T-helper 1 cell treated with Interleukin-12 subunit alpha and Interleukin-12 subunit beta and Interleukin-4 antibody, amounts not matched to agents 30 μg/mL and 1 μg/mL, for 36 hours (primary cell): Measurements from ENCODE around the gene EIF2S1.
"Not testable (repeated sequence)": the region's sequence is repeated elsewhere in the genome, so short reads cannot be mapped to it uniquely, and the experiment has no call there.

Experiments used
- H3K27ac Mint-ChIP-seq: one replicate; pipeline ENCODE4 v1.8.0; 2021; ENCODE audit warnings: mild to moderate bottlenecking, mixed read lengths
- H3K27me3 Mint-ChIP-seq: one replicate; pipeline ENCODE4 v1.8.0; 2021; ENCODE audit warnings: low read depth, mixed read lengths
- H3K36me3 Mint-ChIP-seq: one replicate; pipeline ENCODE4 v1.8.0; 2021; ENCODE audit warnings: low read depth, mixed read lengths
- H3K4me1 Mint-ChIP-seq: one replicate; pipeline ENCODE4 v1.8.0; 2021; ENCODE audit warnings: low read depth, mixed read lengths
- H3K4me3 Mint-ChIP-seq: one replicate; pipeline ENCODE4 v1.8.0; 2021; ENCODE audit warnings: mild to moderate bottlenecking, moderate library complexity, mixed read lengths
- H3K9me3 Mint-ChIP-seq: one replicate; pipeline ENCODE4 v1.8.0; 2021; ENCODE audit warnings: mixed read lengths

EIF2S1 gene

DNA sequence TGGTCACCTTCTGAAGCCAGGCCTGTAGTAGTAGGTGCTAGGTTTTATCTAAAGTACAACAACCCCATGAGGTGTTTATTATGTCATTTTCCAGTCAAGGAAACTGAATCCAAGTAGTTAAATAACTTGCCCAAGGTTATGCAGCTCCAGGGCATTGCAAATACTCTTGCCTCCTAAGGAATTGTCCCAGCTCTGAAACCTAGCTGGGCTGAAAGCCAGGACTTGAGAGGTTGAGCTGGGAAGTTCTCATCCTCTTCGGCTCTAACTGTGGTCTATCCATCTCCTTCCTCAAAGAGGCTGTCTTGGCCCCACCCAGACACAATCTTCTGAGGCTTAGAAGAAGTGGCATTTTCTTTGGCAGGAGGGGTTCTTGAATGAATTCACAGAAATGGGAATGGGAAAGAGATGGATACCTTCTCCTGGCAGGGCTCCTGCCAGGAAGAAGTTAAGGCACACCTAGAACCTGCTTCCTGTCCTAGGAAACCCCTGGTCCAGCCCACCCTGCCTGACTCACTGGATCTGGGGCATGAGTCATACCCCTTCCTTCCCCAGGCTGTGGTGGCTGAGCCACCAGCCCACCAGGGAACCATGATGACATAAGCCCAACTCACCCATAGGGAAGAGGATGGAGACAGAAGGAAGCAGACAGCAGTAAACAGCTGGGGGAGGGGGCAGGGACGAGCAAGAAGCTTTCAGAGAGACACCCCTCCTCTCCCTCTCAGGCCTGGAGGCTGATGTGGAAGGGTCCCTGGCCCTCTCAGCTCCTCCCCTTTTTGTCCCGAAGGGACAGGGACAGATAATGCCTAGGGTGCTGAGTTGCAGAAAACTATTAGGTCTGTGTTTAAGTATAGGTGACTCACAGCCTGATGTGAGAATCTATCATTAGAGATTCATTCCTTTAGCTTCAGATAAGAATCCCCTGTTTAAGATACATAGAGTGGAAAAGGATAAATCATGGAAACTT is 54.0 kb downstream of the EIF2S1 start:
- Mint-ChIP-seq H3K27me3 (peaks cover 15% of the 10 kb centered on the region), H3K4me3 (no peak overlapping the region), H3K27ac (no peak overlapping the region), H3K4me1 (peaks cover 4% of the 10 kb centered on the region), H3K9me3 (no peaks in the 10 kb centered on the region), H3K36me3 (no peaks in the 10 kb centered on the region)

DNA sequence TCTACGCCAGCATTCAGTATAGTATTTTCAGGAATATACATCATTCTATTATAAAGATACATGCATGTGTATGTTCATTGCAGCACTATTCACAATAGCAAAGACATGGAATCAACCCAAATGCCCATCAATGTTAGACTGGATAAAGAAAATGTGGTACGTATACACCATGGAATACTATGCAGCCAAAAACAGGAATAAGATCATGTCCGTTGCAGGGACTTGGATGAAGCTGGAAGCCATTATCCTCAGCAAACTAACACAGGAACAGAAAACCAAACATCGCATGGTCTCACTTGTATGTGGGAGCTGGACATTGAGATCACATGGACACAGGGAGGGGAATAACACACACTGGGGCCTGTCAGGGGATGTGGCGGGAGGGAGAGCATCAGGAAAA is 55.5 kb downstream of the EIF2S1 start:
- not testable (repeated sequence) for H3K36me3 Mint-ChIP-seq, H3K27ac Mint-ChIP-seq, H3K4me1 Mint-ChIP-seq, H3K4me3 Mint-ChIP-seq, H3K9me3 Mint-ChIP-seq
- H3K27me3 Mint-ChIP-seq = peaks cover 15% of the 10 kb centered on the region

DNA sequence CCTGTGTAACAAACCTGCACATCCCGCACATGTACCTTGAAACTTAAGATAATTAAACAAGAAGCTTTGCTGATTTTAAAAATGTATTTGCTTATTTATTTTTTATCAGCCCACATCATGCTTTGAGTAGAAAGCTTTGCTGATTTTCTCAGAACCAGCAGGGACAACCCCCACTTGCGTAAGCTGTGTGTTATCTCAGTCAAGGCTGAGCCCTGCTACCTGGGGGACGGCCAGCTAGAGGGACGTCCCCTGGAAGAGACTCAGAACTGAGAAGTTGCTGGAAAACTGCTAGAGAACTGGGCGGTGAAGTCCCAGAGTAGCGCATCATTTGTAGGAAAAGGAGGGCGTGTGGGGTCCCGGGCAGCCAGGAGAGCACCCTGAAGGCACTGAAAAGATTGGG is 56.0 kb downstream of the EIF2S1 start:
- H3K27me3 Mint-ChIP-seq = peaks cover 15% of the 10 kb centered on the region
- no peak overlapping the region for H3K27ac Mint-ChIP-seq
- no peaks in the 10 kb centered on the region for H3K36me3 Mint-ChIP-seq
- H3K9me3 Mint-ChIP-seq = no peaks in the 10 kb centered on the region
- no peak overlapping the region for H3K4me3 Mint-ChIP-seq
- peaks cover 4% of the 10 kb centered on the region for H3K4me1 Mint-ChIP-seq

DNA sequence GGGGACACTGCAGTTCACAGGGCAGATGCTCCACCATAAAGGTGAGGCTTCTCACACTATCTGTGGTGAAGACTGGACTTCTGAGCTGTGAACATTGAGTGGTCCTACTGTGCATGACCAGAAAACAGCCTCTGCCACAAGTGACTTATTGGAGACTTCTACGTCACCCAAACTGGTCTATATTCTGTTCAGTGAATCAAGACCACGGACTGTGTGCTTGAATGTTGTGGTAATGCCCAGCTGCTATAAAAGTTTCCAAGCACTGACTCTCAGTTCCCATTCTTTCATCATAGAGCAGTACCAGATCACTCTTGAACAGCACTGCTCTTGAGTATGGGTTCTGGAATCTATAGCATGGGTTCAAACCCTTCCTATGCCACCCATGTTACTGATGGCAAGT is 56.7 kb downstream of the EIF2S1 start:
- Mint-ChIP-seq H3K4me3 (no peak overlapping the region), H3K36me3 (no peaks in the 10 kb centered on the region), H3K27me3 (peaks cover 13% of the 10 kb centered on the region), H3K27ac (no peak overlapping the region), H3K4me1 (peaks cover 4% of the 10 kb centered on the region), H3K9me3 (no peaks in the 10 kb centered on the region)

GRCh38 chr14:67417633-67418032 is 57.5 kb downstream of the EIF2S1 start:
- H3K36me3 Mint-ChIP-seq = no peaks in the 10 kb centered on the region

DNA sequence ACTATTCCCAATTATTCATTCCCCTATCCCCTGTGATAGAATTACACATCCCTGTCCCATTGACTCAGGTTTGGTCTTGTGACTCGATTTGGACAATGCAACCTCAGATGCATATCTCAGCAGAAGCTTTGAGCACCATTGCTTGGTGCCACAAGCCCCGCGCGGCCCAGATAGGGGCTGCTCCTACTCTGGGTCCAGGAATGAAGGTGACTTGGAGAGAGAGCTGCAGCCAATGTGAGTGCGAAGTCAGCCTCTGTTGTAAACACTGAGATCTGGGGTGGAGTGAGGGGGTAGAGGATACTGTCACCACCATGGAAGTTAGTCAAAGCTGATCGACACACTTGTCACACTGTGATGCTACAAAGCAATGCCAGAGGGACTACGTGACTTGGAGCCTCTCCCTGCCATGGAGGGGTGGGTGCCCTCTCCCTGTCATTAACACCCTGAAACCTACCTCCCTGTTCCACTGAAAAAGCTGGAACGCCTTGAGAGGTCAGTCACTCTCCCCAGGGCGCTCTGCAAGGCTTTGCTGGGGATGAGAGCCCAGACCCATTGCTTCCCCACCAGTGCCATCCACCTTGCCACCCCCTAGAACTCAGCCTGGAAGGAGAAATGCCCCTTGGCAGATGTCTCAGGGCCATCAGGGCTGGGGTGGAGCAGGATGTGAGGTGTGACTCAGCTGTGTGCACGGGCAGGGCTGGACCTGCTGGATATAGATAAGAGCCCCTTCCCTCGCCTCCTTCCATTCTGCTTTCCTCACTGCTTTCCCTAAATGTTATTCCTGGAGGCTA is 58.5 kb downstream of the EIF2S1 start:
- peaks cover 16% of the 10 kb centered on the region for H3K27me3 Mint-ChIP-seq
- H3K4me3 Mint-ChIP-seq = no peak overlapping the region
- no peaks in the 10 kb centered on the region for H3K9me3 Mint-ChIP-seq
- no peak overlapping the region for H3K27ac Mint-ChIP-seq
- no peaks in the 10 kb centered on the region for H3K36me3 Mint-ChIP-seq
- no peaks in the 10 kb centered on the region for H3K4me1 Mint-ChIP-seq

More at GRCh38 chr14:67417633-67418032, 57.5 kb downstream of the EIF2S1 start:
- no peaks in the 10 kb centered on the region for H3K9me3 Mint-ChIP-seq
- peaks cover 12% of the 10 kb centered on the region for H3K27me3 Mint-ChIP-seq
- H3K4me3 Mint-ChIP-seq = no peak overlapping the region
- H3K4me1 Mint-ChIP-seq = no peaks in the 10 kb centered on the region
- H3K27ac Mint-ChIP-seq = no peak overlapping the region

DNA sequence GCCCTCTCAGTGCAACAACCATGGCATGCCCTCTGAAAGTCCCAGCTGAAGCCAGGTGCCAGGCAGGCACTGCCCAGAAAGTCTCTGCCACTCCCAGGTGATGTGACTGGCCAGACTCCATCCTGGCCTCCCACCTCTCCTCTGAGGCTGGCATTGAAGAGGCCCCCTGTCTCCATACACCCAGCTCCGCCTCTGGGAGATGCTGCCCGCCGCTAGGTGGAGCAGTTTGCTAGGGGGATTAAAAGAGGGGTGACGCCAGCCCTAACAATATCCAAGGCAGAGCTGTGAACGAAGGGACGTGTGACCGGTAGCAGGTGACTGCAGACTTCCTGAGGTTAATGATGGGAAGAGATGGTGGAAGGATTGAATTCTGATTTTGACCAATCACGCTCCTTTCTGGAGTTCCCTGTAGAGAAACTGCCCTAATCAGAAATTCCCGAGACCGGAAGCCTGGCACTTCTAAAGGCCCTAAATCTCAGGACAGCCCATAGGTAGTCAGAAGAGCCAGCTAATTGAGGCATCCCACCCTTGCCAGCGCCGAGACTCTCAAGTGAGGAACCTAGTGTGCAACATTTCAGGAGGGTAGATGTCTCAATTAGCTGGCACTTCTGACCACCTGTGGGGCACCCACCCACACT is 60.1 kb downstream of the EIF2S1 start:
- H3K9me3 Mint-ChIP-seq = no peaks in the 10 kb centered on the region

DNA sequence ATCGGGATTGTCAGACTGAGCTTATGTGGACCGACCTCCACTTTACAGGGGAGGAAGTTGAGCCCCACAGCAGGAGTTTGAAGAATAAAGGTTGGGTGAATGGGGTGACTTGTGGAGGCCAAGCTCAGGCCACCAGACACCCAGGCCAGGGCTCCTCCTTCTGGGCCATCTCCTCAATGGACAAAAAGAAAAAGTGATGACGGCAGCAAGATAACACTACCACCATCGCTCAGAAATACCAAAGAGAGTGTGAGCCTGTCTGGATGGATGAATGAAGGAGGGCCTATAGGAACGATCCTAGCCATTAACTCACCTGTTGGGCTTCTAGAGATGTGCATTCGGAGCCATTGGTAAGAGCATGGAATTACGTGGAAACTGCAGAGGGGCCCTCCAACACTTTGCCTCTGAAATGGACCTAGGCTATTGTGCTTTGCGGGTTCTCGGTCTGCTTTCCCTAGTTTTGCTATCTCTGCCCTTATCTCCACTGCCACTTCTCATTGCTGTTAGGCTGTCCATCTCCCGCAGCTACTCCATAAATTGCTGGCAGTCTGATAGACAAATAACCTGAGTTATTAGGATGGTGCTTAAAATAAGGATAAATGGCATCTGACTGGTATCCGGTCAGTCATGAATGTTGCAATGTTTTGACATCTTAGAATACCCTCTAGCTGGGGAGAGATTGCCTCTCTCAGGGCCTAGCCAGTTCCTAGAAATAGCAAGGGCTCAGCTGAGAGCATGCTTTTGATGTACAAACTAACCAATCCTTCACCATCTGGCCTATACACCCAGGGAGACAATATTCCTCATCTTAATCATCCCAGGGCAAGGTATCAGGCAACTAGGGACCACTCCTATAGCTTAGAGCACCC is 61.5 kb downstream of the EIF2S1 start:
- Mint-ChIP-seq H3K27ac (no peak overlapping the region), H3K9me3 (no peaks in the 10 kb centered on the region), H3K4me1 (no peaks in the 10 kb centered on the region), H3K27me3 (peaks cover 26% of the 10 kb centered on the region), H3K4me3 (no peak overlapping the region), H3K36me3 (no peaks in the 10 kb centered on the region)

More for the DNA sequence above, 60.1 kb downstream of the EIF2S1 start:
- no peak overlapping the region for H3K4me3 Mint-ChIP-seq
- H3K4me1 Mint-ChIP-seq = no peaks in the 10 kb centered on the region
- peaks cover 25% of the 10 kb centered on the region for H3K27me3 Mint-ChIP-seq
- no peaks in the 10 kb centered on the region for H3K36me3 Mint-ChIP-seq
- no peak overlapping the region for H3K27ac Mint-ChIP-seq

DNA sequence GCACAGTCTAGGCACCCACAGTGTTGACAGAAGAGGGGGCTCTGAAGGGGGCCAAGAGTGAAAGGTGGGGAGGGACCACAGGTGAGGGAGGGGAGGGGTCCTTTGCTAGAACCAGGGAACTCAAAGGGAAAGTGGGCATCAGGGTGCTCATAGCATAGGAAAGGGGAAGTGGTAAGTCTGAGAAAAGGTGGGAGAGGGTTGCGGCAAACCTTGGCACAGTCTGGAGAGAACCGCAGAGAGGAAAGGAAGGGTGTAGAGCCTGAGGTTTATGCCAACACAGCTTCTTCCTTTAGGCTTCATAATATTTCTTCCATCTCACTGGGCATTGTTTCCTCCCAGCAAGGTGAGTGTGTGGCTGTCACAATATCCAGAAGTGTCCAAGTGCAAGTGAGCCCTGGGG is 63.3 kb downstream of the EIF2S1 start:
- no peaks in the 10 kb centered on the region for H3K36me3 Mint-ChIP-seq
- no peak overlapping the region for H3K4me3 Mint-ChIP-seq
- peaks cover 31% of the 10 kb centered on the region for H3K27me3 Mint-ChIP-seq
- no peaks in the 10 kb centered on the region for H3K4me1 Mint-ChIP-seq
- H3K27ac Mint-ChIP-seq = no peak overlapping the region
- no peaks in the 10 kb centered on the region for H3K9me3 Mint-ChIP-seq

DNA sequence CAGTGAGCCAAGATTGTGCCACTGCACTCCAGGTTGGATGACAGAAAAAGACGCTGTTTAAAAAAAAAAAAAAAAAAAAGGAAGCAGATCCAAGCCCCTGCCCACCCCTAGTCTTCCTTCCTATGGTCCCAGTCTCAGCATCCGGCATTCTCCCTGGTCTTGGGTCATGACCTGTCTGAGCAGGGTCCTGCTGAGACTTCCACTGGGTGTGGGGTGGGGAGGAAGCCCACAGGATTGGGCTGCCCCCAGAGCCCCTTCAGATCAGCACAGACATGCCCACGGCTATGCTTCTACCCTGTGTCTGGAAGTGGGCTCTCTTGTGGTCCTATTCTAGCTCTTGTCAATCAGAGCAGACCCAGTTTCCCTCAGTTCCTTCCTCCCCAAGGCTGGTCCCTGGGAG is 64.4 kb downstream of the EIF2S1 start:
- H3K27me3 Mint-ChIP-seq = peaks cover 31% of the 10 kb centered on the region
- H3K27ac Mint-ChIP-seq = no peak overlapping the region
- H3K4me3 Mint-ChIP-seq = no peak overlapping the region
- no peaks in the 10 kb centered on the region for H3K36me3 Mint-ChIP-seq
- H3K9me3 Mint-ChIP-seq = no peaks in the 10 kb centered on the region
- H3K4me1 Mint-ChIP-seq = no peaks in the 10 kb centered on the region

- Mint-ChIP-seq H3K36me3 (no peaks in the 10 kb centered on the region), H3K4me1 (no peaks in the 10 kb centered on the region), H3K4me3 (no peak overlapping the region), H3K27ac (no peak overlapping the region), H3K9me3 (no peaks in the 10 kb centered on the region), H3K27me3 (peaks cover 35% of the 10 kb centered on the region)
Observed at GRCh38 chr14:67425608-67426007, 65.5 kb downstream of the EIF2S1 start.

DNA sequence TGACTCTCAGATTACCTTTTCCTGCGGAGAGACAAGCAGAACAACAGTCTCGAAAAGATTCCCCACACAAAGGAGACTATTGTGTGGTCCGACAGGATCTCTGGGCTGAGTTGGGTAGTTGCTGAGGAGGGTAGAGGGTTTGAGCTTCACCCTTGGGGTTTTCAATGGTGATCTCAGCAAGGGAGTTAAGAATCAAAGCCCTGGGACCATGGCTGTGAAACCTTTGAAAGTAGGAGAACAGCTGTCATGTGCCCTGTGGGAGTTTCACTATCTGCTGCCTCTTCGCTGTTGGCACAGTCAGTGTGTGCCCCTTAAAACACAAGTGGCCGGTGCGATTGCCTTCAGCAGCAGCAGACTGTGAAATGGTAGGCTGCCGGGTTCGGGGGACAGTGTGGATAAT is 66.0 kb downstream of the EIF2S1 start:
- Mint-ChIP-seq H3K4me3 (no peak overlapping the region), H3K27ac (no peak overlapping the region), H3K27me3 (peaks cover 36% of the 10 kb centered on the region), H3K4me1 (no peaks in the 10 kb centered on the region), H3K36me3 (no peaks in the 10 kb centered on the region), H3K9me3 (no peaks in the 10 kb centered on the region)

DNA sequence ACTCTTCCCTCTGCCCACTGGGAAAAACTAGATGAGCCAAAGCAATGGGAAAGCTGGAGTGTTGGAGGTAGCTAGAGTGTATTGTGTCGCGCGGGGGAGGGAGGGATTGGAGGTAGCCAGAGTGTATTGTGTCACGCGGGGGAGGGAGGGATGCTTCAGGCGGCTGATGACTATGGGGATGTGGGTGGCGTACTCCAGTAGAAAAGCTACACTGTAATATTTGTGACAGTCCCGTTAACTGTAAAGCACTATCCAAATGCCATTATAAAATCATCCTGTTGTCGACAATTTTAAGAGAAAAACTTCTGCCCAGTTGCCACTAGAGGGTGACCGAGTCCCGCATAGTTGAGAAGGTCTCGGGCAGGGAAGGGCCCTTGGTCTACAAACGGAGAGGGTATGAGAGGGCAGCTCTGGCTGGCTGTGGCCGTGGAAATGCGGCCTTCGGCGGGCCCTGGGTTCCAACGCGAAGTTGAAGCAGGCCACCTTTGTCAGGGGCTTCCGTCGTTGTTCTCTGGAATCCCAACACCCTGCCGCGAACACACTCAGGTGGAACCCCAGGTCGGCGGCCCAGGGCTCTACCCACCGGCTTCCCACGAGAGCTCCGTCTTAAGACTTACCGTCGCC is 67.0 kb downstream of the EIF2S1 start:
- no peak overlapping the region for H3K27ac Mint-ChIP-seq
- H3K4me3 Mint-ChIP-seq = no peak overlapping the region
- no peaks in the 10 kb centered on the region for H3K4me1 Mint-ChIP-seq
- H3K9me3 Mint-ChIP-seq = no peaks in the 10 kb centered on the region
- H3K36me3 Mint-ChIP-seq = no peaks in the 10 kb centered on the region
- peaks cover 34% of the 10 kb centered on the region for H3K27me3 Mint-ChIP-seq
